Right lobe of liver (tissue), 6 donors: ENCODE data around the gene SCGB3A1. TPM values are rescaled to one million over a fixed set of nuclear protein-coding genes. Genes with fewer than 3 reads are reported as not detected.

Experiments
- ATAC-seq, 4 donors: fragments of 200-7000 bp; cut with Tn5 transposase; one replicate each; pipeline ENCODE4 v1.9.1; 2020; ENCODE audit warnings: mild to moderate bottlenecking in 4 of 4, moderate library complexity in 4 of 4
- DNase-seq, 3 donors: peaks; one replicate each; pipeline ENCODE4 v3.0.0-alpha.2; 2020
- H3K27ac ChIP-seq, 3 donors: fragments of 200-600 bp; one replicate each; pipeline ENCODE4 v1.8.0; 2022
- H3K27me3 ChIP-seq, 2 donors: fragments of 200-600 bp; one replicate each; pipeline ENCODE4 v1.8.0; 2022
- H3K36me3 ChIP-seq, 4 donors: fragments of 200-600 bp; sonication (generic) in 1 of 4; one replicate each; pipeline versions ENCODE4 v1.5.1 to v1.8.0; 2017 to 2022; ENCODE audit warnings: control low read depth in 1 of 4
- H3K4me1 ChIP-seq, 4 donors: fragments of 200-600 bp; sonication (generic) in 1 of 4; one replicate each; pipeline versions ENCODE4 v1.5.1 to v1.8.0; 2017 to 2022; ENCODE audit warnings: control low read depth in 1 of 4
- H3K4me3 ChIP-seq, 3 donors: fragments of 200-600 bp; one replicate each; pipeline ENCODE4 v1.8.0; 2022
- H3K9me3 ChIP-seq, 4 donors: fragments of 200-600 bp; sonication (generic) in 1 of 4; one replicate each; pipeline versions ENCODE4 v1.5.1 to v1.8.0; 2017 to 2022; ENCODE audit warnings: control low read depth in 1 of 4
- CTCF ChIP-seq, 4 donors: fragments of 200-600 bp in 3 of 4; fragments of 450-650 bp in 1 of 4; IDR thresholded peaks; one replicate each; pipeline versions ENCODE4 v1.5.1 to v1.8.0; 2016 to 2022; ENCODE audit warnings: antibody characterized with exemption in 4 of 4, mild to moderate bottlenecking in 2 of 4
- POLR2A ChIP-seq: fragments of 450-650 bp; IDR thresholded peaks from one replicate; pipeline ENCODE4 v1.6.1; 2017; ENCODE audit warnings: antibody characterized with exemption, mild to moderate bottlenecking
- WGBS: methylation state at CpG from one replicate; pipeline ENCODE4 v1.1.6; 2018; ENCODE audit warnings: low coverage, low lambda C conversion rate; ENCODE audit not compliant: insufficient coverage; ENCODE audit errors: missing lambda C conversion rate; 5-methylcytosine and 5-hydroxymethylcytosine counted together
- intact Hi-C, 2 donors: fragments of 100-400 bp; cut with DNase I; formaldehyde crosslinking; loops; one replicate each; pipeline versions ENCODE4 v1.11.2 to v1.14.1; 2022
- total RNA-seq, 6 experiments: library from RNA; depleted of rRNA in 2 of 6; stranded (reverse); fragments of >200 nt in 2 of 6; fragmentation: NEBNext Ultra II Directional in 3 of 6; extraction: Animal tissue kit (Norgen Biotek cat#: 25700) in 3 of 6; gene quantifications; one replicate each; pipeline versions ENCODE4 v1.1.0 to v1.2.4, GENCODE V29; 2016 to 2023
- donor health status: DM: no; HTN: yes; CAD: no.
- donor health status: DM: no; HTN: no; CAD: no.
- donor health status: DM: no; HTN: no; CAD: no.
- donor health status: DM: no; HTN: yes; CAD: no.
- donor health status: DM: no; HTN: yes; CAD: no.

Gene SCGB3A1
- total RNA-seq, 6 experiments from 2014 or later: 0.57 to 3.3 TPM; not detected in 4

DNA sequence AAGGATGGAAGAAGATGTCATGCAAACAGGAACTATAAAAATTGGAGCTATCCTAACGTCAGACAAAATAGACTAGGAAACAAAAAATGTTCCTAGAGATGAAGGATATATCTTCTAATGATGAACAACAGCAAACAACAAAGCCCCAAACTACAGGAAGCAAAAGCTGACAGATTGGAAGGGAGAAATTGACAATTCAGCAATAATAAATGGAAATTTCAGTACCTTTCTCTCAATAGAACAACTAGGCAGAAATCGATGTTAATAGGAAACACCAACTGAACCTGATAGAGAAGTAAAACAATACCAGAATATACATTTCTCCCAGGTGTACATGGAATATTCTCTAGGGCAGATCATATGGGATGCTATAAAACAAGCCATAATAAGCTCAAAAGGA, 7.6 kb downstream of the SCGB3A1 start:
- ATAC-seq (no peak), DNase-seq (no peak)
- WGBS: 47% methylated on average over 2 of the region's 2 CpGs

GRCh38 chr5:180580681-180581080, 10.6 kb downstream of the SCGB3A1 start:
- H3K9me3 ChIP-seq: no peaks in the 10 kb centered on the region
- no peak for DNase-seq
- intact Hi-C loops: no loop called here
- H3K27ac ChIP-seq: no peak overlapping the region
- 74% methylated on average over 6 of the region's 6 CpGs for WGBS
- TF ChIP-seq CTCF (IDR thresholded peaks at IDR 0.05) (no peak), POLR2A (no peak)
- H3K4me1 ChIP-seq: no peaks in the 10 kb centered on the region
- peaks cover 0 to 3% (median 0%) of the 10 kb centered on the region in 4 donors for H3K36me3 ChIP-seq
- H3K4me3 ChIP-seq: no peak overlapping the region
- no peak for ATAC-seq
- no peaks in the 10 kb centered on the region for H3K27me3 ChIP-seq

More for the DNA sequence above, 7.6 kb downstream of the SCGB3A1 start:
- H3K27me3 ChIP-seq: no peaks in the 10 kb centered on the region
- H3K27ac ChIP-seq: no peak overlapping the region
- intact Hi-C loops: no loop called here
- no peaks in the 10 kb centered on the region for H3K9me3 ChIP-seq
- no peaks in the 10 kb centered on the region for H3K36me3 ChIP-seq
- no peak overlapping the region for H3K4me3 ChIP-seq
- H3K4me1 ChIP-seq: no peaks in the 10 kb centered on the region
- TF ChIP-seq POLR2A (no peak), CTCF (IDR thresholded peaks at IDR 0.05) (no peak)

DNA sequence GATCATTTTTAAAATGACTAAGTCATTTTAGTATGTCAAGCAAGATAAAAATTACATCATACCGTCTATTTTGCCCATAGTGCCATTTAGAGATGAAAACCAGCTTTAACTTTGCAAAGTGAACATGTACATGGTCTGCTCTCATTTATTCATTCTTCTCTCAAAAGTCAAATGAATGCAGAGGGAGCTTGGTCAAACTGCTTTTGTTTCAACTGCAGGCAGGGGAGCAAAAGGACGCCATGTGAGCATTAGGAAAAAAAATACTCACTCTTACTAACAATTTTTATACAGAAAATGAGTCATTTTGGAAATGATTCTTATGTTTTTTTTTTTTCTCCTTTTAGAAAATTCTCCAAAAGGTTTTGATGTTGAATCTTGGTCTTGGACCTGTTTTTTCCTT, 15.7 kb downstream of the SCGB3A1 start:
- no peaks in the 10 kb centered on the region for H3K27me3 ChIP-seq
- intact Hi-C loops: no loop called here
- TF ChIP-seq POLR2A: no peak
- no peak for TF ChIP-seq CTCF (IDR thresholded peaks at IDR 0.05)
- ATAC-seq (no peak), DNase-seq (no peak)
- no peaks in the 10 kb centered on the region for H3K4me1 ChIP-seq
- no peaks in the 10 kb centered on the region for H3K9me3 ChIP-seq
- H3K27ac ChIP-seq: no peak overlapping the region
- H3K4me3 ChIP-seq: no peak overlapping the region
- 88% methylated on average over 2 of the region's 2 CpGs for WGBS
- peaks cover 0 to 24% (median 5%) of the 10 kb centered on the region in 4 donors for H3K36me3 ChIP-seq

- H3K4me3 ChIP-seq: no peak overlapping the region
- peaks cover 0 to 48% (median 8%) of the 10 kb centered on the region in 4 donors for H3K36me3 ChIP-seq
- no peak for DNase-seq
- no peak for ATAC-seq
- 81% methylated on average over 8 of the region's 8 CpGs for WGBS
- no peaks in the 10 kb centered on the region for H3K4me1 ChIP-seq
- H3K9me3 ChIP-seq: no peaks in the 10 kb centered on the region
- intact Hi-C loops: no loop called here
- TF ChIP-seq CTCF (IDR thresholded peaks at IDR 0.05) (no peak), POLR2A (no peak)
- H3K27ac ChIP-seq: no peak overlapping the region
- H3K27me3 ChIP-seq: no peaks in the 10 kb centered on the region
These were observed 22.4 kb downstream of the SCGB3A1 start for GRCh38 chr5:180568914-180569313.

DNA sequence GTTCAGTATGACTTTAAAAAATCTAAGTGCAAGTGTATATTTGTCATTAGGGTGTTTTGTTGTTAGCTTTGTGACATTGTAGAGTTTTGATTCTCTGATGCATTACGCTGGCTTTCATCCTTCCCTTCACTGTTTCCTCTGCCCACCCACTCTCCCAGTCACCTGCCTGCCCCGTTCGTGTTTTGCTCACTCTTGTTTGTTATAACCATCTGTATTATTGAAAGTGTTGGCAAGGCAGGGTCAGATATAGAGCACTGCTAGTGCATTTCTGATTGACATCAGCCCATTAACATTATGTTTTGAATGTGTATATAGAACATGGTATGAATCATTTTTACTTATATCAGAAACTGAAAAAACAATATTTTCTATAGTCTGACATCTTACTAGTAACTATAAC, 27.3 kb downstream of the SCGB3A1 start:
- H3K4me1 ChIP-seq: no peaks in the 10 kb centered on the region
- no peaks in the 10 kb centered on the region for H3K27me3 ChIP-seq
- no peak for TF ChIP-seq CTCF (IDR thresholded peaks at IDR 0.05)
- no peak for TF ChIP-seq POLR2A
- H3K36me3 ChIP-seq: peaks cover 0 to 29% (median under 1%) of the 10 kb centered on the region in 4 donors
- no peak for DNase-seq
- H3K9me3 ChIP-seq: no peaks in the 10 kb centered on the region
- WGBS: 65% methylated on average over 3 of the region's 3 CpGs
- no peak overlapping the region for H3K27ac ChIP-seq
- intact Hi-C loops: no loop called here
- no peak overlapping the region for H3K4me3 ChIP-seq
- no peak for ATAC-seq
